ENCODE data around the gene FGD3. TPM values are rescaled to one million over a fixed set of nuclear protein-coding genes. Genes with fewer than 3 reads are reported as not detected.

The FGD3 gene
- total RNA-seq, 1 donor = not detected

DNA sequence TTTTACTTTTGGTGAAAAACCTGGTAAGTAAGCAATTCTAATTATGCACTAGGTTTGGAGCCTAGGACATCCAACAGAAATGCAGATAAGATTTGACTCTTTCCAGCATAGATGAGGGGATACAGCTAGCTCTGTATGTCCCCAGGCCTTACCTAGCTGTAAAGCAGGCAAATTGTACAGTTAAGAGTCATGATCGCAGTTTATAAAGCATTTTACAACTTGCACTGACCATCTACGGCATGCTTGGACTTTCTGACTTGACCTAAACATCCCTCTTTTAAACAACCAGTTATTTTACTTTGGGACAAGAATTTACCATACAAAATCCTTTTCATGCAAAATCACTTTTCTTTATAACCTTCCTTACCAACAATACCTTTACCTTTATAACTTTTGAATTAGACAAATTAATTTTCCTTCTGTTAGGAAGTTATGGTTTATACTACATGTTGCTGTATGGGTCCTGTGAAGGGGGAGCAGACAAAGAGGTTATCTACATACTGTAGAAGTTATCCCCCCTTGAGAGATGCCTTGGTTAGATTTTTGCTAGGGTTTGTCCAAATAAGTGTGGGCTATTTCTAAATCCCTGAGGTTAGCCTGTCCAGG is 36.8 kb downstream of the FGD3 start:
- H3K27me3 ChIP-seq (ENCODE audit: insufficient read depth, low read length) = no peaks in the 10 kb centered on the region
- no peaks in the 10 kb centered on the region for H3K4me1 ChIP-seq (ENCODE audit: insufficient read depth, low read length)
- no peak overlapping the region for H3K4me3 ChIP-seq (ENCODE audit: insufficient read depth, low read length)
- no peak overlapping the region for H3K27ac ChIP-seq (ENCODE audit: low read depth, low read length)
- DNase-seq (ENCODE audit: insufficient read length, low spot score, missing footprints) = no peak
- TF ChIP-seq CTCF (IDR thresholded peaks at IDR 0.05; ENCODE audit: extremely low read depth, low read depth, low read length) = no peak
- peaks cover 5% of the 10 kb centered on the region for H3K9me3 ChIP-seq (ENCODE audit: low read depth, low read length)
- no peak overlapping the region for H2AFZ ChIP-seq (ENCODE audit: low read length)
- no peaks in the 10 kb centered on the region for H4K20me1 ChIP-seq (ENCODE audit: insufficient read depth, low read length)
- H3K79me2 ChIP-seq (ENCODE audit: insufficient read depth, low read length) = no peaks in the 10 kb centered on the region
- no peaks in the 10 kb centered on the region for H3K36me3 ChIP-seq (ENCODE audit: insufficient read depth, low read length)
- no peak overlapping the region for H3K4me2 ChIP-seq (ENCODE audit: insufficient read depth, low read length)

- no peaks in the 10 kb centered on the region for H3K27me3 ChIP-seq (ENCODE audit: insufficient read depth, low read length)
- H3K9me3 ChIP-seq (ENCODE audit: low read depth, low read length) = peaks cover 5% of the 10 kb centered on the region
- H4K20me1 ChIP-seq (ENCODE audit: insufficient read depth, low read length) = no peaks in the 10 kb centered on the region
- DNase-seq (ENCODE audit: insufficient read length, low spot score, missing footprints) = no peak
- TF ChIP-seq CTCF (IDR thresholded peaks at IDR 0.05; ENCODE audit: extremely low read depth, low read depth, low read length) = no peak
- no peaks in the 10 kb centered on the region for H3K36me3 ChIP-seq (ENCODE audit: insufficient read depth, low read length)
- H3K27ac ChIP-seq (ENCODE audit: low read depth, low read length) = no peak overlapping the region
- no peaks in the 10 kb centered on the region for H3K79me2 ChIP-seq (ENCODE audit: insufficient read depth, low read length)
- H3K4me1 ChIP-seq (ENCODE audit: insufficient read depth, low read length) = no peaks in the 10 kb centered on the region
- no peak overlapping the region for H2AFZ ChIP-seq (ENCODE audit: low read length)
- no peak overlapping the region for H3K4me2 ChIP-seq (ENCODE audit: insufficient read depth, low read length)
- H3K4me3 ChIP-seq (ENCODE audit: insufficient read depth, low read length) = no peak overlapping the region
Measured at GRCh38 chr9:92984976-92985375, 37.7 kb downstream of the FGD3 start.

DNA sequence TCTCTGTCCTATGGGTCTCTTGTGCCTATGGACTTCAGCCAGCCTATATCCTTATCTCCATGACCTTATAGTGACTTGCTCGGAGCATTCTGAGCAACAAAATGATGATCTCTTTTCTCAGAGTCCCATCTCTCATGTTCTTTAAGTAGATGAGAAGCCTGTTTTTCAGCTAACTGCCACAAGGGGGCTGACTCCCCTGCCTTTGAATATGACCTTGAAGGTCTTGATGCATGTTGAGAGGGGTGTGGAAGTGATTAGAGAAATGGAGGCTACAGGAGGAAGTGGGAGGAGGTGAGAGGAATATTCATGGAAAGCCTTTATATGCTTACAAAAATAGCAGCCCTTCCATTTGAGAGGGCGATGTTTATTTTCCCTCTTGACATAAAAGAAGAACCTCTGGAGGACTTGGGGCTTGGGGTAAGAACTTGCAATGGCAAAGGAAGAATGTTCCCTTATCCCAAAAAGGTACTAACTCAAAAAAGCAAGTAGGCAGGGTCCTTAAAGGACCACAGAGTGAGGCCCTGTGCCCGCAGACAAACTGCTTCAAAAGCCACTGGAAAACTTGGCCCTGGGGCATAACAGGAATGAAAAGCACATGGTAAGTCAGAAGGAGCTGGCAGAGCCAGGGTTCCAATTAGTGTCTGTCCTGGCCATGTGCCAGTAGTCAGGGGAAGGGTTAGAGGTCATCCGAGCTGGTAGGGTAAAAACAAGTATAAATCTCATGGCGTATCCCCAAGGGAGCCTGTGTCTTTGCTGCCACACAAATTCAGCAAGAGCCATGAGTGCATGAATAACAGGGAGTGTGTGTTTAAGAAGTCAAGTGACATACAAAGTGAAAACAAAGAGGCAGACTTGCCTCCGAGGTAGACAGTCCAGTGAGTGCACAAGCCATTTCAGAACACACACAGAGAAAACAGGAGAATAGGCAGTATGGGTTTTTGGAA is 39.1 kb downstream of the FGD3 start:
- no peak overlapping the region for H3K4me3 ChIP-seq (ENCODE audit: insufficient read depth, low read length)
- peaks cover 5% of the 10 kb centered on the region for H3K9me3 ChIP-seq (ENCODE audit: low read depth, low read length)
- no peaks in the 10 kb centered on the region for H3K79me2 ChIP-seq (ENCODE audit: insufficient read depth, low read length)
- H3K36me3 ChIP-seq (ENCODE audit: insufficient read depth, low read length) = no peaks in the 10 kb centered on the region
- no peak for DNase-seq (ENCODE audit: insufficient read length, low spot score, missing footprints)
- TF ChIP-seq CTCF (IDR thresholded peaks at IDR 0.05; ENCODE audit: extremely low read depth, low read depth, low read length) = peak; percentile 40
- no peaks in the 10 kb centered on the region for H4K20me1 ChIP-seq (ENCODE audit: insufficient read depth, low read length)
- no peaks in the 10 kb centered on the region for H3K27me3 ChIP-seq (ENCODE audit: insufficient read depth, low read length)
- H3K4me2 ChIP-seq (ENCODE audit: insufficient read depth, low read length) = no peak overlapping the region
- H3K27ac ChIP-seq (ENCODE audit: low read depth, low read length) = no peak overlapping the region
- no peaks in the 10 kb centered on the region for H3K4me1 ChIP-seq (ENCODE audit: insufficient read depth, low read length)
- no peak overlapping the region for H2AFZ ChIP-seq (ENCODE audit: low read length)

DNA sequence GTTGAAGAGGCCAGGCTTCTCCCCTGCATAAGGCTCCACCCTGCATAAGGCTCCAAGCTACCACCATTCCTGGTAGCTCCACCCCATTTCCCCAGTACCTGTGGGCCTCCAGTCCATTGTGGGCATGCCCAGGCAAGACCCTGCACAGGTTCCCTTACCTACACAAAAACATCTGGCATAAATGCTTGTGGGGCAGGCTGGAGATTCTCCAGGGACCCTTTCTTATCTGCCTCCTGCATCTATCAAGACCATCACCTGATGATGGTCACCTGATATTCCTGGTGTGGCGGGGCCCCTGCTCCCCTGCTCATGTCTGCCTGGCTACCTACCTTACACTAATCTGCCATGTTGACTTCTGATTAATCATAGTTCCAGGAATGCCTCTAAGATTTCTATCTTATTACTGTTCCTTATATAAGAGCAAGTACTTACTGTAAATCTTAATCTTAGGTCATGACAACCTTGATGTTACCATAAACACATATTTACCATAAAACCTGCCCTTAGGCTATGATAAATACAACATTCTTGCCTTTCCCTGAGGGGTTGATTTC is 41.0 kb downstream of the FGD3 start:
- peaks cover 5% of the 10 kb centered on the region for H3K9me3 ChIP-seq (ENCODE audit: low read depth, low read length)
- H2AFZ ChIP-seq (ENCODE audit: low read length) = no peak overlapping the region

More for the DNA sequence above, 41.0 kb downstream of the FGD3 start:
- Histone ChIP-seq H3K36me3 (ENCODE audit: insufficient read depth, low read length) (no peaks in the 10 kb centered on the region), H3K4me1 (ENCODE audit: insufficient read depth, low read length) (no peaks in the 10 kb centered on the region), H3K27ac (ENCODE audit: low read depth, low read length) (no peak overlapping the region), H4K20me1 (ENCODE audit: insufficient read depth, low read length) (no peaks in the 10 kb centered on the region), H3K79me2 (ENCODE audit: insufficient read depth, low read length) (no peaks in the 10 kb centered on the region), H3K4me3 (ENCODE audit: insufficient read depth, low read length) (no peak overlapping the region), H3K27me3 (ENCODE audit: insufficient read depth, low read length) (no peaks in the 10 kb centered on the region), H3K4me2 (ENCODE audit: insufficient read depth, low read length) (no peak overlapping the region)
- TF ChIP-seq CTCF (IDR thresholded peaks at IDR 0.05; ENCODE audit: extremely low read depth, low read depth, low read length) = no peak
- DNase-seq (ENCODE audit: insufficient read length, low spot score, missing footprints) = no peak
